Ishikawa (cell line): ENCODE measurements around the gene RPRML.

Experiments
- CEBPB ChIP-seq: IDR thresholded peaks from 2 replicates; pipeline ENCODE4 v1.6.1; 2012
- CREB1 ChIP-seq: IDR thresholded peaks from 2 replicates; pipeline ENCODE4 v1.6.1; 2012; ENCODE audit warnings: low read depth
- EGR1 ChIP-seq: IDR thresholded peaks from 2 replicates; pipeline ENCODE4 v1.6.1; 2012
- EP300 ChIP-seq: IDR thresholded peaks from 2 replicates; pipeline ENCODE4 v1.6.1; 2012; ENCODE audit warnings: borderline replicate concordance
- FOXM1 ChIP-seq: IDR thresholded peaks from 2 replicates; pipeline ENCODE4 v1.6.1; 2012; ENCODE audit warnings: low read depth, borderline replicate concordance
- MAX ChIP-seq: IDR thresholded peaks from 2 replicates; pipeline ENCODE4 v1.6.1; 2012
- NFIC ChIP-seq: IDR thresholded peaks from 2 replicates; pipeline ENCODE4 v1.6.1; 2012
- RAD21 ChIP-seq: IDR thresholded peaks from 2 replicates; pipeline ENCODE4 v1.6.1; 2012; ENCODE audit warnings: low read depth
- REST ChIP-seq: IDR thresholded peaks from 2 replicates; pipeline ENCODE4 v1.6.1; 2012; ENCODE audit warnings: low read depth, mild to moderate bottlenecking
- TAF1 ChIP-seq: IDR thresholded peaks from 2 replicates; pipeline ENCODE4 v1.6.1; 2012; ENCODE audit warnings: low read depth, mild to moderate bottlenecking
- TCF12 ChIP-seq: IDR thresholded peaks from 2 replicates; pipeline ENCODE4 v1.6.1; 2012; ENCODE audit warnings: low read depth
- TEAD4 ChIP-seq: IDR thresholded peaks from 2 replicates; pipeline ENCODE4 v1.6.1; 2012
- YY1 ChIP-seq: IDR thresholded peaks from 2 replicates; pipeline ENCODE4 v1.6.1; 2012; ENCODE audit warnings: low read depth
- ZBTB7A ChIP-seq: IDR thresholded peaks from 2 replicates; pipeline ENCODE4 v1.6.1; 2012; ENCODE audit warnings: low read depth
- TF ChIP-seq, protein P1 (sequence below): IDR thresholded peaks from 2 replicates; pipeline ENCODE4 v1.6.1; 2012

The RPRML gene

DNA sequence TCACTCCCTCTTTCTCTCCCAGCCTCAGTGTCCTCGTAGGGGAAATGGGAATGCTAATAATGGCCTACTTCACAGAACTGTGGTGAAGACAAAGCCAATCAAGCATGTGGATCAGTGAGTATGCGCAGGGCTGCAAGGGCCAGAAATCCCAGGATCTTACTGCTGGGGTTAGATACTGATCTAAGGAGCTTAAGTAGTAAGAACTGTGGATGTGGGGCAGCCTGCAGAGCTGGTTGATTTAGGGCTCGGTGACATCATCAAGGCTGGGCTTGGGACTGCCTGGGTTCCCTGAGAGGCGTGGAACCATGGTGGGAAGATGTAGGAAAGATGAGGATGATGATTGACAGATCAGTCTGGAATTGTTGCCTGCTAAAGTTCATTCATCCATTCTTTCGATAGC, 30.5 kb downstream of the RPRML start:
- TF ChIP-seq FOXM1 (no peak), EGR1 (no peak), CREB1 (no peak), TEAD4 (no peak), CEBPB (no peak), ZBTB7A (no peak), TAF1 (no peak), EP300 (no peak), REST (no peak), MAX (no peak), NFIC (no peak), TCF12 (no peak)
- TF ChIP-seq, protein P1, sequence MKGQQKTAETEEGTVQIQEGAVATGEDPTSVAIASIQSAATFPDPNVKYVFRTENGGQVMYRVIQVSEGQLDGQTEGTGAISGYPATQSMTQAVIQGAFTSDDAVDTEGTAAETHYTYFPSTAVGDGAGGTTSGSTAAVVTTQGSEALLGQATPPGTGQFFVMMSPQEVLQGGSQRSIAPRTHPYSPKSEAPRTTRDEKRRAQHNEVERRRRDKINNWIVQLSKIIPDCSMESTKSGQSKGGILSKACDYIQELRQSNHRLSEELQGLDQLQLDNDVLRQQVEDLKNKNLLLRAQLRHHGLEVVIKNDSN = no peak

DNA sequence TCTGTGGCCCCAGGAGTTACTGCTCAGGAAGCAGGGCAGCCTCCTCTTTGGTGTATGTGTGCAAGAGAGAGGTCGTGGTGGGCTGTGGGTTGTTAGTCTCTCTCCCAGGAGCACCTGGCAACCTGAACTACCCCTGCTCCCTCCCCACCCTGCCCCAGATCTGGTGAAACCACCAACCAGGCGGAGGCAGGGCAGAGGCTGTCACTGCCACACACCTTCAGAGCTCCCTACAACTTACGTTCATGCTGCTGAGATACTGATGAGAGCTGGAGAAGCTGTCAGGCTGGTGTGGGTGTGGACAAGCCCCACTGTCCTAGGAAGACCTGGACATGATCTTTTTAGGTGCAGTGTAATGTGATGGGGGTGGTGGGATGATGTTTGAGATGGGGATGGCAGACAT, 31.8 kb downstream of the RPRML start:
- TF ChIP-seq EP300 (no peak), RAD21 (no peak), FOXM1 (no peak), REST (no peak), YY1 (no peak), TEAD4 (no peak), NFIC (no peak), EGR1 (no peak), CREB1 (no peak), TAF1 (no peak), TCF12 (no peak), ZBTB7A (no peak), MAX (no peak), CEBPB (no peak)
- TF ChIP-seq, protein P1 = no peak

DNA sequence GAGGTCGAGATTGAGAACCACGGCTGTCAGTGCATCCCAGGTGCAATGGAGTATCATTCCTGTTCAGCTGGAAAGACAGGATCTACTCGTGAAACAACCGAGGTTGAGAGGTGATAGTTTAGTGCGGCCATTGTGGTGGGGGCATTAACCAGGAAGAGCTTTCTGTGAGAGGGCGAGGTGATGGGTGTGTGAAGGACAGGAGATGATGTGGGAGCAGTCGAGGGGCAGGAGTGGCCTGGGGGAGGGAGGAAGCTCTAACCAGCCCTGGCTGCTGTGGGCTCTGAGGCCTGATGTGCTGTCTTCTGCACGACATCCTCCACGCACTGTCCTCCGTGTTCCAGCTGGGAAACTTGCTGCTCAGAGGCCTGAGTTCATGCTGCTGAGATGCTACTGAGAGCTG, 34.1 kb downstream of the RPRML start:
- TF ChIP-seq YY1 (0 out of 2 replicates have a peak, but pooled peaks have one; percentile 38), CREB1 (no peak)

GRCh38 chr17:46943501-46944393, 35.3 kb downstream of the RPRML start:
- TF ChIP-seq ZBTB7A (no peak), CREB1 (no peak), FOXM1 (no peak), MAX (no peak), TEAD4 (no peak), TCF12 (no peak)

DNA sequence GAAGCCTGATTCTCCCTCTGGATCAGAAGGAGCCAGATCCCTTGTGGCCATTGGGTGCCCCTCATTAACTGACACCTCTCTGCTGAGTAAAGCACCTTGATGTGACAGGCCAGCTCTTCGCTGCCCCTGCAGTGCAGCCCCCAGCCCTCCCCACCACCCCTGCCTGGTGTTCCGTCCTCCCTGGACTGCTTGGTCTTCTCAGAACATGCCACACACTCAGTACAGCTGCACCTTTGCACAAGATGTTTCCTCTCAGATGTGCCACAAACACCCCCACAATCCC, 35.9 kb downstream of the RPRML start:
- no peak for TF ChIP-seq REST
- TF ChIP-seq, protein P1 = no peak
- TF ChIP-seq TCF12 = no peak
- TF ChIP-seq TEAD4 = no peak
- TF ChIP-seq TAF1 = no peak
- no peak for TF ChIP-seq MAX
- no peak for TF ChIP-seq NFIC
- no peak for TF ChIP-seq EP300
- no peak for TF ChIP-seq YY1
- TF ChIP-seq RAD21 = no peak
- TF ChIP-seq EGR1 = no peak
- no peak for TF ChIP-seq CREB1
- no peak for TF ChIP-seq FOXM1
